IMR-90 (cell line): ENCODE measurements around the gene PTGES. TPM values are rescaled to one million over a fixed set of nuclear protein-coding genes. Genes with fewer than 3 reads are reported as not detected.

ENCODE experiments used
- ATAC-seq: fragments of 200-7000 bp; cut with Tn5 transposase; 2 replicates; pipeline ENCODE4 v1.9.1; 2020; ENCODE audit warnings: low read depth, mild to moderate bottlenecking, moderate library complexity
- BruUV-seq: library from RNA; stranded (reverse); fragments of 400-500 nt; replicated peaks from 2 replicates; lab custom pipeline; 2021; lab: Mats Ljungman, UMichigan
- CTCF ChIA-PET: fragments of 300-600 bp; formaldehyde crosslinking; extraction: SDS; loops from one replicate; lab custom pipeline; 2021; ENCODE audit warnings: antibody characterized with exemption; lab: Yijun Ruan, JAX
- POLR2A ChIA-PET: fragments of 300-600 bp; sonication (Branson Sonifier 250); formaldehyde crosslinking; loops from one replicate; lab custom pipeline; 2022; ENCODE audit warnings: antibody characterized with exemption; ENCODE audit not compliant: unreplicated experiment; lab: Charles Lee
- DNase-seq: peaks from one replicate; pipeline ENCODE4 v3.0.0; 2013
- H2AFZ ChIP-seq: replicated peaks from 2 replicates; pipeline ENCODE3; 2013; ENCODE audit warnings: low read length, mild to moderate bottlenecking; ENCODE audit not compliant: poor library complexity
- H2AK5ac ChIP-seq: 2 replicates; pipeline ENCODE4 v1.6.1; 2013; ENCODE audit warnings: low read depth, low read length, inconsistent platforms
- H2AK9ac ChIP-seq: replicated peaks from 2 replicates; pipeline ENCODE3; 2013; ENCODE audit warnings: mild to moderate bottlenecking, low read depth, low read length, moderate library complexity; ENCODE audit not compliant: poor library complexity
- H2BK120ac ChIP-seq: 2 replicates; pipeline ENCODE4 v1.6.1; 2013; ENCODE audit warnings: low read depth, low read length, inconsistent platforms
- H2BK15ac ChIP-seq: 3 replicates; pipeline ENCODE4 v1.6.1; 2013; ENCODE audit warnings: low read depth, low read length, inconsistent platforms
- H2BK20ac ChIP-seq: 2 replicates; pipeline ENCODE4 v1.6.1; 2013; ENCODE audit warnings: low read depth, mild to moderate bottlenecking, inconsistent platforms, low read length, moderate library complexity
- H2BK5ac ChIP-seq: 2 replicates; pipeline ENCODE4 v1.6.1; 2013; ENCODE audit warnings: mild to moderate bottlenecking, low read depth, low read length, inconsistent platforms; ENCODE audit not compliant: poor library complexity, severe bottlenecking
- H3K14ac ChIP-seq: replicated peaks from 2 replicates; pipeline ENCODE4 v1.6.1; 2013; ENCODE audit warnings: low read depth, low read length, inconsistent platforms
- H3K18ac ChIP-seq: 2 replicates; pipeline ENCODE4 v1.6.1; 2013; ENCODE audit warnings: low read depth, low read length, control low read depth
- H3K23ac ChIP-seq: 2 replicates; pipeline ENCODE4 v1.6.1; 2013; ENCODE audit warnings: low read depth, low read length, inconsistent platforms
- H3K27ac ChIP-seq: 2 replicates; pipeline ENCODE4 v1.5.1; 2013; ENCODE audit warnings: mild to moderate bottlenecking, control low read depth, low read length; ENCODE audit not compliant: insufficient read depth
- H3K27me3 ChIP-seq: 2 replicates; pipeline ENCODE4 v1.6.1; 2013; ENCODE audit warnings: low read length; ENCODE audit not compliant: control insufficient read depth, insufficient read depth
- H3K36me3 ChIP-seq: 2 replicates; pipeline ENCODE4 v1.6.1; 2013; ENCODE audit warnings: low read length, mixed read lengths; ENCODE audit not compliant: control insufficient read depth, insufficient read depth
- H3K4ac ChIP-seq: 2 replicates; pipeline ENCODE4 v1.6.1; 2013; ENCODE audit warnings: low read depth, low read length, inconsistent platforms
- H3K4me1 ChIP-seq: 2 replicates; pipeline ENCODE4 v1.6.1; 2013; ENCODE audit warnings: low read length, mixed read lengths; ENCODE audit not compliant: control insufficient read depth, insufficient read depth
- H3K4me2 ChIP-seq: 2 replicates; pipeline ENCODE4 v1.6.1; 2013; ENCODE audit warnings: low read depth, mild to moderate bottlenecking, control low read depth, low read length, moderate library complexity
- H3K4me3 ChIP-seq: 2 replicates; pipeline ENCODE4 v1.5.1; 2013; ENCODE audit warnings: low read depth, mild to moderate bottlenecking, control low read depth, low read length, moderate library complexity; ENCODE audit not compliant: insufficient read depth
- H3K56ac ChIP-seq: 2 replicates; pipeline ENCODE4 v1.6.1; 2013; ENCODE audit warnings: low read length, inconsistent platforms; ENCODE audit not compliant: insufficient read depth; ENCODE audit errors: extremely low read depth
- H3K79me1 ChIP-seq, 2 experiments: 2 replicates each; pipeline ENCODE4 v1.6.1; 2013; ENCODE audit warnings: low read length in 2 of 2, inconsistent platforms in 1 of 2, low read depth in 1 of 2
- H3K9ac ChIP-seq: 2 replicates; pipeline ENCODE4 v1.6.1; 2013; ENCODE audit warnings: low read depth, low read length, control low read depth
- H3K9me1 ChIP-seq: 2 replicates; pipeline ENCODE4 v1.6.1; 2013; ENCODE audit warnings: low read length, inconsistent platforms; ENCODE audit not compliant: insufficient read depth
- H3K9me3 ChIP-seq: 2 replicates; pipeline ENCODE4 v1.6.1; 2013; ENCODE audit warnings: low read length; ENCODE audit not compliant: control insufficient read depth, insufficient read depth
- H4K20me1 ChIP-seq: 2 replicates; pipeline ENCODE4 v1.6.1; 2013; ENCODE audit warnings: low read length, inconsistent platforms; ENCODE audit not compliant: insufficient read depth
- H4K5ac ChIP-seq: 2 replicates; pipeline ENCODE4 v1.6.1; 2013; ENCODE audit warnings: mild to moderate bottlenecking, low read depth, low read length, control low read depth
- H4K8ac ChIP-seq, 2 experiments: 2 replicates each; pipeline ENCODE4 v1.6.1; 2013; ENCODE audit warnings: low read depth in 2 of 2, low read length in 2 of 2, control low read depth in 1 of 2, inconsistent platforms in 1 of 2
- H4K91ac ChIP-seq: 2 replicates; pipeline ENCODE4 v1.6.1; 2013; ENCODE audit warnings: low read depth, low read length, inconsistent platforms; ENCODE audit not compliant: insufficient read depth
- CHD1 ChIP-seq: IDR thresholded peaks from 2 replicates; pipeline ENCODE4 v1.6.1; 2012; ENCODE audit warnings: low read depth, low read length, improper control_type of control experiment
- CTCF ChIP-seq: conservative IDR thresholded peaks from 2 replicates; pipeline ENCODE4 v1.5.1; 2012; ENCODE audit warnings: mild to moderate bottlenecking, low read depth, low read length, improper control_type of control experiment
- whole genome bisulfite sequencing, 2 experiments: methylation state at CpG; one replicate each; pipeline versions ENCODE4 v1.1.5 to v1.1.7; 2013; ENCODE audit warnings: missing lambda C conversion rate in 2 of 2; ENCODE audit not compliant: insufficient read length in 1 of 2; ENCODE audit errors: extremely low coverage in 2 of 2; 5-methylcytosine and 5-hydroxymethylcytosine counted together
- dilution Hi-C: fragments of 300-500 bp; cut with HindIII; formaldehyde crosslinking; loops from one replicate; pipeline ENCODE4 v1.14.3; 2018; ENCODE audit warnings: low sequenced_read_pairs; ENCODE audit not compliant: unreplicated experiment
- in situ Hi-C: fragments of 300-500 bp; cut with MboI; formaldehyde crosslinking; loops from 3 replicates; pipeline ENCODE4 v1.14.3; 2019; ENCODE audit warnings: low sequenced_read_pairs, inconsistent platforms, mixed read lengths
- intact Hi-C: fragments of 100-400 bp; cut with micrococcal nuclease; formaldehyde crosslinking; loops from 2 replicates; pipeline ENCODE4 v1.10.0; 2022
- polyA plus RNA-seq, 3 experiments: library from polyadenylated mRNA; depleted of rRNA; stranded (reverse); fragments of >200 nt; gene quantifications; 2 replicates each; pipeline ENCODE4 v1.2.3, GENCODE V29; 2012; ENCODE audit warnings: low replicate concordance in 1 of 3
- total RNA-seq: library from RNA; depleted of rRNA; stranded (reverse); fragments of >200 nt; gene quantifications from 2 replicates; pipeline ENCODE4 v1.2.3, GENCODE V29; 2012

PTGES gene
- total and polyA plus RNA-seq, 2 of the 4 experiments (the other 2 are of a cell fraction): 3.2 to 6.3 TPM

- DNase-seq (peak; percentile 83), ATAC-seq (peak; percentile 66)
- H2BK5ac ChIP-seq: peak overlapping the region; percentile 98
- peak overlapping the region; percentile 90; the same call in 1 of the 2 replicates for H3K23ac ChIP-seq
- dilution Hi-C loops: no loop called here
- TF ChIP-seq CHD1 (0 out of 2 replicates have a peak, but pooled peaks have one; percentile 26), CTCF (no peak)
- H3K4me3 ChIP-seq: no peak overlapping the region
- no peaks in the 10 kb centered on the region for H3K9me3 ChIP-seq
- peak overlapping the region; percentile 27; the same call in 1 of the 2 replicates for H3K56ac ChIP-seq
- ChIA-PET CTCF (interaction anchor here (0.7 to 2.8 kb wide), 3 partner anchors 24 to 50 kb away, joined by 3 to 13 read pairs (median 4); no protein-coding TSS in a partner anchor), POLR2A (interaction anchor here (1.2 kb wide), 1 partner anchor 9 kb away, joined by 3 read pairs; the partner anchor contains the start of gene PTGES)
- intact Hi-C loops: loop anchor here (2.0 kb wide), 1 partner anchor 15 kb away; no protein-coding TSS in a partner anchor
- peak overlapping the region; percentile 96 for H4K5ac ChIP-seq
- peak overlapping the region; percentile 45 to 91; a peak in 3 of 4 replicates for H4K8ac ChIP-seq
- peaks cover 18% of the 10 kb centered on the region for H3K4me1 ChIP-seq
- peak overlapping the region; percentile 85 for H3K4me2 ChIP-seq
- H2BK15ac ChIP-seq: peak overlapping the region; percentile 77
- H3K9ac ChIP-seq: peak overlapping the region; percentile 64
- in situ Hi-C loops: no loop called here
- peak overlapping the region; percentile 97 for H3K18ac ChIP-seq
- peak overlapping the region; percentile 56 for H2AK9ac ChIP-seq
- no peaks in the 10 kb centered on the region; the same call in 1 of the 2 replicates for H4K20me1 ChIP-seq
- peak overlapping the region; percentile 87 for H2BK20ac ChIP-seq
- H3K4ac ChIP-seq: peak overlapping the region; percentile 93
- H2BK120ac ChIP-seq: peak overlapping the region; percentile 95
- peak overlapping the region; percentile 95 for H4K91ac ChIP-seq
- no peaks in the 10 kb centered on the region for H3K79me1 ChIP-seq
- BruUV-seq: no TSS peak
- peak overlapping the region; percentile 91 for H2AK5ac ChIP-seq
- WGBS, 2 experiments: 18% methylated on average over 4 of the region's 6 CpGs; no CpG with 5 or more reads in 1 of the 2 experiments
- H3K27me3 ChIP-seq: no peaks in the 10 kb centered on the region
- no peaks in the 10 kb centered on the region for H3K36me3 ChIP-seq
- peak overlapping the region; percentile 77 for H2AFZ ChIP-seq
- H3K9me1 ChIP-seq: peaks cover 15% of the 10 kb centered on the region
- peak overlapping the region; percentile 98 for H3K27ac ChIP-seq
- H3K14ac ChIP-seq: peak overlapping the region; percentile 86
Observed at GRCh38 chr9:129761901-129762369, 9.1 kb upstream of the PTGES start.
